ENCODE results near the gene MMP25.
A peak's percentile ranks its signal among the peaks of the same experiment; 100 is the strongest.

MMP25 gene

GRCh38 chr16:3097266-3097665, 50.9 kb downstream of the MMP25 start:
- no peak for DNase-seq

GRCh38 chr16:3098459-3099394, 52.4 kb downstream of the MMP25 start, which contains the start of gene ZSCAN10:
TSS of gene ZSCAN10 (minus strand) at chr16:3099294. CDS start at chr16:3092937, 6,357 bp downstream.
- no peak for DNase-seq

GRCh38 chr16:3099395-3099731, 53.0 kb downstream of the MMP25 start:
- DNase-seq: no peak

GRCh38 chr16:3099732-3100499, 53.6 kb downstream of the MMP25 start:
- peak; percentile 90 for DNase-seq

- peak; percentile 42 for DNase-seq
Measured at GRCh38 chr16:3101018-3101840, 54.9 kb downstream of the MMP25 start.

GRCh38 chr16:3101841-3102470, 55.6 kb downstream of the MMP25 start:
- no peak for DNase-seq

GRCh38 chr16:3106205-3106928, 60.0 kb downstream of the MMP25 start:
- DNase-seq: peak; percentile 93
